Mesendoderm (in vitro differentiated cells): Measurements from ENCODE around the gene SLAMF9.

Experiments used
- DNase-seq: peaks from one replicate; pipeline ENCODE4 v3.0.0; 2013
- H2AK5ac ChIP-seq: 2 replicates; pipeline ENCODE4 v1.6.1; 2013; ENCODE audit warnings: low read length, inconsistent platforms
- H2BK120ac ChIP-seq: 2 replicates; pipeline ENCODE4 v1.6.1; 2013; ENCODE audit warnings: low read depth, mild to moderate bottlenecking, low read length, moderate library complexity, mixed read lengths
- H2BK15ac ChIP-seq: replicated peaks from 2 replicates; pipeline ENCODE4 v1.6.1; 2013; ENCODE audit warnings: low read depth, mild to moderate bottlenecking, moderate library complexity
- H2BK5ac ChIP-seq: 2 replicates; pipeline ENCODE4 v1.6.1; 2013; ENCODE audit warnings: low read length, inconsistent platforms
- H3K18ac ChIP-seq: 2 replicates; pipeline ENCODE4 v1.6.1; 2013; ENCODE audit warnings: mild to moderate bottlenecking, low read length, mixed read lengths
- H3K23ac ChIP-seq: one replicate; pipeline ENCODE4 v1.6.1; 2013; ENCODE audit warnings: low read length
- H3K27ac ChIP-seq: 2 replicates; pipeline ENCODE4 v1.5.1; 2013; ENCODE audit warnings: low read depth, mild to moderate bottlenecking, inconsistent platforms, low read length, moderate library complexity
- H3K27me3 ChIP-seq: 2 replicates; pipeline ENCODE4 v1.6.1; 2013; ENCODE audit warnings: low read length, control low read depth, mild to moderate bottlenecking, inconsistent platforms; ENCODE audit not compliant: insufficient read depth, poor library complexity
- H3K36me3 ChIP-seq: 2 replicates; pipeline ENCODE4 v1.6.1; 2013; ENCODE audit warnings: low read length, inconsistent platforms; ENCODE audit not compliant: control insufficient read depth, insufficient read depth
- H3K4ac ChIP-seq: one replicate; pipeline ENCODE4 v1.6.1; 2013; ENCODE audit warnings: low read depth, mild to moderate bottlenecking, low read length, moderate library complexity
- H3K4me1 ChIP-seq: 2 replicates; pipeline ENCODE4 v1.6.1; 2013; ENCODE audit warnings: low read depth, low read length, inconsistent platforms; ENCODE audit not compliant: control insufficient read depth
- H3K4me2 ChIP-seq: 2 replicates; pipeline ENCODE4 v1.6.1; 2013; ENCODE audit warnings: low read length
- H3K4me3 ChIP-seq: 2 replicates; pipeline ENCODE4 v1.5.1; 2013; ENCODE audit warnings: mild to moderate bottlenecking, low read length
- H3K56ac ChIP-seq: one replicate; pipeline ENCODE4 v1.6.1; 2013; ENCODE audit warnings: low read length
- H3K79me1 ChIP-seq: 2 replicates; pipeline ENCODE4 v1.6.1; 2013; ENCODE audit warnings: low read length, inconsistent platforms
- H3K79me2 ChIP-seq: 2 replicates; pipeline ENCODE4 v1.6.1; 2013; ENCODE audit warnings: mild to moderate bottlenecking, low read length; ENCODE audit not compliant: control insufficient read depth, insufficient read depth
- H3K9ac ChIP-seq: 2 replicates; pipeline ENCODE4 v1.6.1; 2013; ENCODE audit warnings: low read length, inconsistent platforms
- H4K5ac ChIP-seq: one replicate; pipeline ENCODE4 v1.6.1; 2013; ENCODE audit warnings: low read length
- H4K8ac ChIP-seq: one replicate; pipeline ENCODE4 v1.6.1; 2013; ENCODE audit warnings: low read depth, mild to moderate bottlenecking, control low read depth, low read length, moderate library complexity
- WGBS: extraction: QIAGEN DNeasy Blood & Tissue Kit; methylation state at CpG from one replicate; pipeline ENCODE4 v1.1.7; 2013; ENCODE audit warnings: low lambda C conversion rate, missing lambda C conversion rate; ENCODE audit not compliant: insufficient coverage; ENCODE audit errors: extremely low coverage; 5-methylcytosine and 5-hydroxymethylcytosine counted together

SLAMF9 gene

GRCh38 chr1:159987186-159987585, 33.1 kb upstream of the SLAMF9 start:
- Histone ChIP-seq H3K4me1 (no peaks in the 10 kb centered on the region), H3K27ac (no peak overlapping the region), H2BK15ac (no peak overlapping the region), H3K27me3 (no peaks in the 10 kb centered on the region), H3K9ac (no peak overlapping the region), H2BK5ac (no peak overlapping the region), H3K4me3 (no peak overlapping the region), H3K79me1 (no peaks in the 10 kb centered on the region), H3K4me2 (no peak overlapping the region), H3K4ac (no peak overlapping the region), H4K8ac (no peak overlapping the region), H2AK5ac (no peak overlapping the region), H3K79me2 (no peaks in the 10 kb centered on the region), H3K23ac (no peak overlapping the region), H2BK120ac (no peak overlapping the region), H4K5ac (no peak overlapping the region), H3K18ac (no peak overlapping the region), H3K36me3 (no peaks in the 10 kb centered on the region), H3K56ac (no peak overlapping the region)
- WGBS: no CpG with 5 or more reads among the region's 4 CpGs
- DNase-seq: no peak

DNA sequence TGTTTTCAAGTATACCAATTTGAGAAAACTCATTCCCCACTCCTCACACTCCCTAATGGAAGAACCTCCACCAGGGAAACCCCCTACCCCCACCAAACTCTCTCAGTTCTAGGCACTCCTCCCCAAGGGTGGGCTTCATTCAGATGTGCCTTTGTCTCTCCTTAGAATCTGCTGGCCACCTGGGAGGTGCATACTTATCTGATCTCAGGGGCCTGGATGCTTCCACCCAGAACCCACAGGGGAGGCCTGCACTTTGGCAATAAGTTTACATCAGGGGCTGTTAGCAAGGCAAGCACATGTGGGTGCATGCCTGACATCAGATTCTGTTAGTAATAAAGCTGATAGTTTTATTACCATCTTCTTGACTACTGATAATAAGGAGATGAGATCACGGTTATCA, 32.5 kb upstream of the SLAMF9 start:
- Histone ChIP-seq H2BK15ac (no peak overlapping the region), H3K36me3 (no peaks in the 10 kb centered on the region), H3K79me1 (no peaks in the 10 kb centered on the region), H3K9ac (no peak overlapping the region), H3K27me3 (no peaks in the 10 kb centered on the region), H3K18ac (no peak overlapping the region), H3K56ac (no peak overlapping the region), H4K5ac (no peak overlapping the region), H4K8ac (no peak overlapping the region), H2BK120ac (no peak overlapping the region), H3K23ac (no peak overlapping the region), H3K27ac (no peak overlapping the region), H3K4me3 (no peak overlapping the region), H3K4me2 (no peak overlapping the region), H2AK5ac (no peak overlapping the region), H3K4me1 (no peaks in the 10 kb centered on the region), H2BK5ac (no peak overlapping the region), H3K4ac (no peak overlapping the region), H3K79me2 (no peaks in the 10 kb centered on the region)
- DNase-seq: no peak
- WGBS: no CpG with 5 or more reads among the region's 1 CpG

DNA sequence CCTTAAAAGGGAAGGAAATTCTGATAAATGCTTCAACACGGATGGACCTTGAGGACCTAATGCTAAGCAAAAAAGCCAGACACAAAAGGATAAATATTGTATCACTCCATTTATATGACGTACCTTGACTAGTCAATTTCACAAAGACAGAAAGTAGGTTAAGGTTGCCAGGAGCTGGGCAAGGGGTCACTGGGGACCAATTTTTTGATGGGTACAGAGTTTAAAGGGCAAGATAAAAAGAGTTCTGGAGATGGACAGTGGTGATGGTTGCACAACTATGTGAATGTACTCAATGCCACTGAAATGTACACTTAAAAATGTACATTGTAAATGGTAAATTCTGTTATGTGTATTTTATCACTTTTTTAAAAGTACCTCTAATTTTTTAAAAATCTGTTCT, 32.1 kb upstream of the SLAMF9 start:
- WGBS: no CpG with 5 or more reads among the region's 2 CpGs
- DNase-seq: no peak
- Histone ChIP-seq H2AK5ac (no peak overlapping the region), H3K4ac (no peak overlapping the region), H3K56ac (no peak overlapping the region), H2BK120ac (no peak overlapping the region), H3K27me3 (no peaks in the 10 kb centered on the region), H3K4me2 (no peak overlapping the region), H4K5ac (no peak overlapping the region), H3K36me3 (no peaks in the 10 kb centered on the region), H2BK15ac (no peak overlapping the region), H3K27ac (no peak overlapping the region), H3K4me1 (no peaks in the 10 kb centered on the region), H3K4me3 (no peak overlapping the region), H3K79me2 (no peaks in the 10 kb centered on the region), H3K79me1 (no peaks in the 10 kb centered on the region), H3K23ac (no peak overlapping the region), H3K18ac (no peak overlapping the region), H2BK5ac (no peak overlapping the region), H4K8ac (no peak overlapping the region), H3K9ac (no peak overlapping the region)

DNA sequence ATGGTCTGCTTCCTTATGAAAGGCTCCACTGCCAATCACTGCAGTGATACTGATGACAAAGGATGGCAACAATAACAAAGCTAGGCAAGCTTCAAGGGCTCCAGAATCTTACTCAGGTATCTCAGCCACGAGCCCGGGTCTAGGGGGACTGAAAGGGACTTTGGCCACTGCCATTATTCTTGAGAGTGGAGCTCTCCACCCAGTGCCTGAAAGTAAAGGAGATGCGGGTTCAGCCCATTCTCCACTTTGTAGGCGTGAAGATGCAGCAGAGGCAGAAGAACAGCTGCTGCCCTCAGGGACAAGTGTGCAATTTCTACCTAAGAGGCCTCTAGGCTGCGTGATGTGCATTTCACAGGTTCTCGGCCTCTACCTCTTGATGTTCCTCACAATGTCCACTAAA, 31.4 kb upstream of the SLAMF9 start:
- H3K23ac ChIP-seq: no peak overlapping the region
- no peaks in the 10 kb centered on the region for H3K36me3 ChIP-seq
- WGBS: no CpG with 5 or more reads among the region's 6 CpGs
- no peak overlapping the region for H2AK5ac ChIP-seq
- H3K4me3 ChIP-seq: no peak overlapping the region
- no peaks in the 10 kb centered on the region for H3K27me3 ChIP-seq
- no peak overlapping the region for H3K4ac ChIP-seq
- no peaks in the 10 kb centered on the region for H3K79me1 ChIP-seq
- H2BK15ac ChIP-seq: no peak overlapping the region
- no peaks in the 10 kb centered on the region for H3K4me1 ChIP-seq
- H3K56ac ChIP-seq: no peak overlapping the region
- no peak overlapping the region for H3K27ac ChIP-seq
- H3K18ac ChIP-seq: no peak overlapping the region
- no peak overlapping the region for H2BK5ac ChIP-seq
- H4K8ac ChIP-seq: no peak overlapping the region
- H2BK120ac ChIP-seq: no peak overlapping the region
- no peaks in the 10 kb centered on the region for H3K79me2 ChIP-seq
- no peak overlapping the region for H3K4me2 ChIP-seq
- no peak for DNase-seq
- H4K5ac ChIP-seq: no peak overlapping the region
- no peak overlapping the region for H3K9ac ChIP-seq

DNA sequence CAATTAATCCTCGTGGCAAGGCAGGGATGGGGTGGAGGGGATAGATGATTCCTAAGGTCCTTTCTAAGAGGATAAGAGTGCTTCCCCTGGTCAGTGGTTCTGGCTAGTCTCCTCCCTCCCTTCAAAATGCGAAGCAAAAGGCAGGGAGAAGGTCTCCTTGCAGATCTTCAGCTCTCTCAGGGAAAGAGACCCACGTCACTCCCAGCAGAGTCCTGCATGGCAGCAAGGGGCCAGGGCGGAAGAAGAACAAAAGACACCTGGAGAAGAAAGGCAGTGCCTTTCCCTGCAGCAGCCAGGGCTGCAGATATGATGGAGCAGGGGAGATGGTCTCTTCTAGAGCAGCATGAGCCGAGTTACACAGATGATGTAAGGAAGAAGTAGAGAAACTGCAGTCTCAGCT, 29.6 kb upstream of the SLAMF9 start:
- Histone ChIP-seq H3K79me1 (no peaks in the 10 kb centered on the region), H3K4ac (no peak overlapping the region), H3K4me3 (no peak overlapping the region), H3K36me3 (no peaks in the 10 kb centered on the region), H2BK15ac (no peak overlapping the region), H3K79me2 (no peaks in the 10 kb centered on the region), H4K5ac (no peak overlapping the region), H3K27ac (no peak overlapping the region), H3K18ac (no peak overlapping the region), H3K27me3 (no peaks in the 10 kb centered on the region), H2BK5ac (no peak overlapping the region), H3K4me2 (no peak overlapping the region), H3K23ac (no peak overlapping the region), H3K56ac (no peak overlapping the region), H3K4me1 (no peaks in the 10 kb centered on the region), H3K9ac (no peak overlapping the region), H4K8ac (no peak overlapping the region), H2AK5ac (no peak overlapping the region), H2BK120ac (no peak overlapping the region)
- DNase-seq: no peak
- WGBS: no CpG with 5 or more reads among the region's 5 CpGs

- H2BK5ac ChIP-seq: no peak overlapping the region
- no peak overlapping the region for H2BK120ac ChIP-seq
- no peaks in the 10 kb centered on the region for H3K36me3 ChIP-seq
- no peak overlapping the region for H3K18ac ChIP-seq
- no peak overlapping the region for H2BK15ac ChIP-seq
- H3K4me3 ChIP-seq: no peak overlapping the region
- no peaks in the 10 kb centered on the region for H3K27me3 ChIP-seq
- no peak overlapping the region for H3K56ac ChIP-seq
- no peaks in the 10 kb centered on the region for H3K79me2 ChIP-seq
- no peaks in the 10 kb centered on the region for H3K79me1 ChIP-seq
- H3K23ac ChIP-seq: no peak overlapping the region
- H3K27ac ChIP-seq: no peak overlapping the region
- DNase-seq: no peak
- H4K5ac ChIP-seq: no peak overlapping the region
- no peak overlapping the region for H3K4me2 ChIP-seq
- no peaks in the 10 kb centered on the region for H3K4me1 ChIP-seq
- WGBS: no CpG with 5 or more reads among the region's 6 CpGs
- H3K9ac ChIP-seq: no peak overlapping the region
- no peak overlapping the region for H3K4ac ChIP-seq
- no peak overlapping the region for H4K8ac ChIP-seq
- no peak overlapping the region for H2AK5ac ChIP-seq
These were observed 28.2 kb upstream of the SLAMF9 start for GRCh38 chr1:159982280-159982679.
